HCT116 (cell line): Measurements from ENCODE around the gene HIGD2A. TPM values are rescaled to one million over a fixed set of nuclear protein-coding genes. Genes with fewer than 3 reads are reported as not detected.

ENCODE experiments used
- ATAC-seq: fragments of 200-7000 bp; cut with Tn5 transposase; 2 replicates; pipeline ENCODE4 v1.9.1; 2020; ENCODE audit warnings: mild to moderate bottlenecking, moderate library complexity
- BruUV-seq: library from RNA; stranded (reverse); fragments of 400-500 nt; replicated peaks from 2 replicates; lab custom pipeline; 2021; lab: Mats Ljungman, UMichigan
- CTCF ChIA-PET: fragments of 300-600 bp; sonication (Branson Sonifier 250); formaldehyde crosslinking; loops from one replicate; lab custom pipeline; 2021; ENCODE audit warnings: antibody characterized with exemption; lab: Charles Lee
- POLR2A ChIA-PET: fragments of 300-600, 350-600 bp; sonication (Branson Sonifier 250); formaldehyde crosslinking; loops from one replicate; lab custom pipeline; 2021; ENCODE audit warnings: antibody characterized with exemption; lab: Charles Lee
- RAD21 ChIA-PET, 2 experiments: fragments of 300-600 bp; sonication (Branson Sonifier 250); formaldehyde crosslinking; loops; one replicate each; lab custom pipeline; 2023; ENCODE audit warnings: low total read pairs in 2 of 2; ENCODE audit not compliant: uncharacterized antibody in 2 of 2, unreplicated experiment in 2 of 2, low non-redundant PET in 1 of 2; lab: Charles Lee
- DNase-seq: peaks from one replicate; pipeline ENCODE4 v3.0.0-alpha.2; 2010; ENCODE audit warnings: low read depth, low spot score
- H2AFZ ChIP-seq: fragments of 200-600 bp; shearing (Covaris generic), sonication (generic); 2 replicates; pipeline ENCODE4 v1.6.1; 2017; ENCODE audit warnings: low read depth, mixed run types, mixed read lengths, antibody characterized with exemption, low read length; ENCODE audit not compliant: poor library complexity, severe bottlenecking
- H3K27ac ChIP-seq: 2 replicates; pipeline ENCODE4 v1.5.1; 2012; ENCODE audit warnings: low read depth, low read length
- H3K27me3 ChIP-seq: fragments of 200-600 bp; sonication (generic); 2 replicates; pipeline ENCODE4 v1.6.1; 2016; ENCODE audit warnings: mixed run types, low read length, mixed read lengths; ENCODE audit not compliant: insufficient read depth
- H3K36me3 ChIP-seq, 2 experiments: fragments of 200-500 bp in 1 of 2; fragments of 200-600 bp in 1 of 2; sonication (Bioruptor generic) in 1 of 2; sonication (generic) in 1 of 2; 2 replicates each; pipeline versions ENCODE4 v1.5.1 to v1.6.1; 2014 to 2016; ENCODE audit warnings: low read length in 2 of 2, inconsistent platforms in 1 of 2, mixed read lengths in 1 of 2, mixed run types in 1 of 2; ENCODE audit not compliant: insufficient read depth in 2 of 2, control insufficient read depth in 1 of 2
- H3K4me1 ChIP-seq, 2 experiments: fragments of 200-600 bp in 1 of 2; sonication (generic) in 1 of 2; 2 replicates each; pipeline versions ENCODE4 v1.5.1 to v1.6.1; 2012 to 2017; ENCODE audit warnings: low read length in 2 of 2, inconsistent platforms in 1 of 2, mild to moderate bottlenecking in 1 of 2, mixed read lengths in 1 of 2, mixed run types in 1 of 2, moderate library complexity in 1 of 2; ENCODE audit not compliant: insufficient read depth in 2 of 2, control insufficient read depth in 1 of 2
- H3K4me2 ChIP-seq: fragments of 200-600 bp; sonication (generic); 2 replicates; pipeline ENCODE4 v1.6.1; 2017; ENCODE audit warnings: mixed run types, low read length, mixed read lengths
- H3K4me3 ChIP-seq, 2 experiments: fragments of 200-600 bp in 1 of 2; sonication (generic) in 1 of 2; replicated peaks in 1 of 2; 2 replicates each; pipeline ENCODE4 v1.5.1; 2011 to 2016; ENCODE audit warnings: low read length in 2 of 2, control low read depth in 1 of 2, low read depth in 1 of 2, mild to moderate bottlenecking in 1 of 2, mixed read lengths in 1 of 2, mixed run types in 1 of 2
- H3K79me2 ChIP-seq: fragments of 200-600 bp; sonication (generic); 2 replicates; pipeline ENCODE4 v1.6.1; 2017; ENCODE audit warnings: mild to moderate bottlenecking, mixed run types, low read length, moderate library complexity, mixed read lengths; ENCODE audit not compliant: insufficient read depth
- H3K9ac ChIP-seq: fragments of 200-600 bp; sonication (generic); 2 replicates; pipeline ENCODE4 v1.6.1; 2016; ENCODE audit warnings: low read length, mixed read lengths
- H3K9me2 ChIP-seq: fragments of 200-600 bp; sonication (generic), shearing (Covaris generic); 2 replicates; pipeline ENCODE4 v1.6.1; 2017; ENCODE audit warnings: mixed run types, mild to moderate bottlenecking, moderate library complexity; ENCODE audit not compliant: insufficient read depth
- H3K9me3 ChIP-seq, 2 experiments: fragments of 200-500 bp in 1 of 2; fragments of 200-600 bp in 1 of 2; sonication (Bioruptor generic) in 1 of 2; sonication (generic) in 1 of 2; 2 replicates each; pipeline ENCODE4 v1.6.1; 2014 to 2017; ENCODE audit warnings: low read length in 2 of 2, mixed read lengths in 2 of 2, inconsistent platforms in 1 of 2, low read depth in 1 of 2, mild to moderate bottlenecking in 1 of 2, mixed run types in 1 of 2, moderate library complexity in 1 of 2; ENCODE audit not compliant: control insufficient read depth in 1 of 2, insufficient read depth in 1 of 2
- H4K20me1 ChIP-seq: fragments of 200-600 bp; sonication (generic), shearing (Covaris generic); 2 replicates; pipeline ENCODE4 v1.6.1; 2017; ENCODE audit warnings: mixed run types, mild to moderate bottlenecking, moderate library complexity; ENCODE audit not compliant: insufficient read depth
- ATF3 ChIP-seq: IDR thresholded peaks from 2 replicates; pipeline ENCODE4 v1.6.1; 2012
- CBX3 ChIP-seq: IDR thresholded peaks from 2 replicates; pipeline ENCODE4 v1.6.1; 2012; ENCODE audit warnings: low read depth
- CEBPB ChIP-seq: IDR thresholded peaks from 2 replicates; pipeline ENCODE4 v1.6.1; 2012; ENCODE audit warnings: low read depth
- EGR1 ChIP-seq: IDR thresholded peaks from 2 replicates; pipeline ENCODE4 v1.6.1; 2012; ENCODE audit warnings: low read depth
- ELF1 ChIP-seq: IDR thresholded peaks from 2 replicates; pipeline ENCODE4 v1.6.1; 2012; ENCODE audit warnings: low read depth, borderline replicate concordance
- EZH2 ChIP-seq: fragments of 200-600 bp; sonication (generic); IDR thresholded peaks from 2 replicates; pipeline ENCODE4 v1.6.1; 2017; ENCODE audit warnings: antibody characterized with exemption, mixed run types
- EZH2phosphoT487 ChIP-seq: fragments of 200-600 bp; IDR thresholded peaks from 2 replicates; pipeline ENCODE4 v1.6.1; 2018; ENCODE audit warnings: antibody characterized with exemption, borderline replicate concordance
- FOSL1 ChIP-seq: IDR thresholded peaks from 2 replicates; pipeline ENCODE4 v1.6.1; 2012; ENCODE audit warnings: low read depth
- JUND ChIP-seq: IDR thresholded peaks from 2 replicates; pipeline ENCODE4 v1.6.1; 2012
- MAX ChIP-seq: IDR thresholded peaks from 2 replicates; pipeline ENCODE4 v1.6.1; 2012
- POLR2A ChIP-seq: IDR thresholded peaks from 2 replicates; pipeline ENCODE4 v1.7.0; 2011; ENCODE audit warnings: borderline replicate concordance; ENCODE audit not compliant: insufficient read depth, insufficient read length; ENCODE audit errors: extremely low read depth
- POLR2AphosphoS5 ChIP-seq: IDR thresholded peaks from 2 replicates; pipeline ENCODE4 v1.6.1; 2011; ENCODE audit warnings: mild to moderate bottlenecking, low read depth, low read length, moderate library complexity
- RAD21 ChIP-seq: IDR thresholded peaks from 2 replicates; pipeline ENCODE4 v1.6.1; 2012; ENCODE audit warnings: low read depth, mild to moderate bottlenecking
- REST ChIP-seq: IDR thresholded peaks from 2 replicates; pipeline ENCODE4 v1.6.1; 2012; ENCODE audit warnings: low read depth
- SIN3A ChIP-seq: IDR thresholded peaks from 2 replicates; pipeline ENCODE4 v1.6.1; 2012; ENCODE audit warnings: low read depth
- SP1 ChIP-seq: IDR thresholded peaks from 2 replicates; pipeline ENCODE4 v1.6.1; 2012; ENCODE audit warnings: low read depth
- SRF ChIP-seq: IDR thresholded peaks from 2 replicates; pipeline ENCODE4 v1.6.1; 2012; ENCODE audit warnings: low read depth
- TCF7L2 ChIP-seq: IDR thresholded peaks from 2 replicates; pipeline ENCODE4 v1.7.0; 2011; ENCODE audit warnings: borderline replicate concordance, inconsistent platforms; ENCODE audit not compliant: insufficient read depth, insufficient read length; ENCODE audit errors: extremely low read depth
- YY1 ChIP-seq: IDR thresholded peaks from 2 replicates; pipeline ENCODE4 v1.6.1; 2011; ENCODE audit warnings: low read length, low read depth, moderate library complexity, mild to moderate bottlenecking; ENCODE audit not compliant: insufficient replicate concordance; ENCODE audit errors: extremely low read depth
- ZFX ChIP-seq: fragments of 450-650 bp; IDR thresholded peaks from 2 replicates; pipeline ENCODE4 v1.6.1; 2017
- ZNF274 ChIP-seq: fragments of 200-500 bp; sonication (Bioruptor generic); IDR thresholded peaks from 2 replicates; pipeline ENCODE4 v1.6.1; 2014; ENCODE audit warnings: mild to moderate bottlenecking, low read depth, low read length, inconsistent platforms
- intact Hi-C: fragments of 100-400 bp; cut with micrococcal nuclease; formaldehyde crosslinking; loops from 2 replicates; pipeline ENCODE4 v1.10.0; 2022
- total RNA-seq: library from RNA; stranded (reverse); gene quantifications from one replicate; pipeline ENCODE4 v1.2.1, GENCODE V29; 2021; ENCODE audit not compliant: unreplicated experiment
- TF ChIP-seq, protein P1 (sequence below), 3 experiments: fragments of 200-600 bp in 1 of 3; sonication (generic) in 1 of 3; IDR thresholded peaks in 2 of 3; conservative IDR thresholded peaks in 1 of 3; 2 replicates each; pipeline ENCODE4 v1.5.1; 2012 to 2017; ENCODE audit warnings: low read depth in 2 of 3, low read length in 2 of 3, antibody characterized with exemption in 1 of 3, borderline replicate concordance in 1 of 3, control low read depth in 1 of 3, mild to moderate bottlenecking in 1 of 3, mixed read lengths in 1 of 3, mixed run types in 1 of 3, moderate library complexity in 1 of 3; ENCODE audit not compliant: insufficient read depth in 1 of 3

The HIGD2A gene
- total RNA-seq, 1 experiment from 2014 or later = 130 TPM

GRCh38 chr5:176361437-176362232 lies 26.9 kb upstream of the HIGD2A start, which contains the start of gene KIAA1191:
Gene KIAA1191 (minus strand): TSS chr5:176361764. CDS start chr5:176359508, 2,256 bp downstream.
- H3K27me3 ChIP-seq = no peaks in the 10 kb centered on the region
- H3K4me3 ChIP-seq = peak within 1 kb of the TSS; percentile 97 to 100
- H3K9me3 ChIP-seq = no peaks in the 10 kb centered on the region
- H4K20me1 ChIP-seq = 0 out of 2 replicates have a peak, but pooled peaks cover 5% of the 10 kb centered on the region
- no TSS peak for BruUV-seq
- RAD21 ChIA-PET = no interaction called here
- no peaks in the 10 kb centered on the region for H3K9me2 ChIP-seq
- CTCF ChIA-PET = interaction anchor here (1.1 to 1.7 kb wide), 2 partner anchors 42 to 210 kb away, joined by 3 read pairs; no protein-coding TSS in a partner anchor
- H2AFZ ChIP-seq = peak within 1 kb of the TSS; percentile 80
- peak within 1 kb of the TSS; percentile 98 for H3K4me2 ChIP-seq
- H3K4me1 ChIP-seq = peaks cover 0 to 11% of the 10 kb centered on the region in 2 experiments; a peak in 2 of 4 replicates
- peaks cover 4 to 16% of the 10 kb centered on the region in 2 experiments; a peak in 2 of 4 replicates for H3K36me3 ChIP-seq
- H3K9ac ChIP-seq = peak within 1 kb of the TSS; percentile 96
- peak within 1 kb of the TSS; percentile 72 for H3K27ac ChIP-seq
- POLR2A ChIA-PET = interaction anchor here (0.7 to 1.2 kb wide), 3 partner anchors 9 to 20 kb away, joined by 3 to 5 read pairs (median 3); no protein-coding TSS in a partner anchor
- intact Hi-C loops = loop anchor here (1.0 kb wide), 1 partner anchor 27 kb away; the partner anchor contains the start of genes HIGD2A and NOP16
- H3K79me2 ChIP-seq = peaks cover 39% of the 10 kb centered on the region
- peak; percentile 97 for ATAC-seq
- DNase-seq = peak; percentile 77
- TF ChIP-seq EGR1 (no peak), SP1 (no peak; the same call in 1 of the 2 replicates), CEBPB (no peak), ZNF274 (no peak), YY1 (peak; percentile 71), SIN3A (peak; percentile 77), RAD21 (peak; percentile 49), CBX3 (no peak; the same call in 1 of the 2 replicates), ELF1 (no peak), SRF (no peak), REST (no peak), EZH2 (no peak), TCF7L2 (peak; percentile 23), POLR2AphosphoS5 (peak; percentile 100), JUND (no peak), FOSL1 (no peak), MAX (peak; percentile 71; the same call in 1 of the 2 replicates), ZFX (peak; percentile 92), EZH2phosphoT487 (no peak), POLR2A (peak; percentile 96), ATF3 (no peak)
- TF ChIP-seq, protein P1, sequence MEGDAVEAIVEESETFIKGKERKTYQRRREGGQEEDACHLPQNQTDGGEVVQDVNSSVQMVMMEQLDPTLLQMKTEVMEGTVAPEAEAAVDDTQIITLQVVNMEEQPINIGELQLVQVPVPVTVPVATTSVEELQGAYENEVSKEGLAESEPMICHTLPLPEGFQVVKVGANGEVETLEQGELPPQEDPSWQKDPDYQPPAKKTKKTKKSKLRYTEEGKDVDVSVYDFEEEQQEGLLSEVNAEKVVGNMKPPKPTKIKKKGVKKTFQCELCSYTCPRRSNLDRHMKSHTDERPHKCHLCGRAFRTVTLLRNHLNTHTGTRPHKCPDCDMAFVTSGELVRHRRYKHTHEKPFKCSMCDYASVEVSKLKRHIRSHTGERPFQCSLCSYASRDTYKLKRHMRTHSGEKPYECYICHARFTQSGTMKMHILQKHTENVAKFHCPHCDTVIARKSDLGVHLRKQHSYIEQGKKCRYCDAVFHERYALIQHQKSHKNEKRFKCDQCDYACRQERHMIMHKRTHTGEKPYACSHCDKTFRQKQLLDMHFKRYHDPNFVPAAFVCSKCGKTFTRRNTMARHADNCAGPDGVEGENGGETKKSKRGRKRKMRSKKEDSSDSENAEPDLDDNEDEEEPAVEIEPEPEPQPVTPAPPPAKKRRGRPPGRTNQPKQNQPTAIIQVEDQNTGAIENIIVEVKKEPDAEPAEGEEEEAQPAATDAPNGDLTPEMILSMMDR (IDR thresholded peaks at IDR 0.05 in 2 of 3, conservative IDR thresholded peaks at IDR 0.05 in 1 of 3; ENCODE audit: borderline replicate concordance in 1 of 3, insufficient read depth in 1 of 3, low read depth in 2 of 3, low read length in 2 of 3) = peak in 1 of 3 experiments; percentile 36; a peak in 1 of 6 replicates
